ENCODE results near the gene RIPK4. TPM values are rescaled to one million over a fixed set of nuclear protein-coding genes. Genes with fewer than 3 reads are reported as not detected.

Gene RIPK4
- total and polyA plus RNA-seq, 2 of the 13 experiments (the other 11 are each of a cell fraction or from before 2014, with no cell fraction given) = 3.1 to 4.9 TPM

GRCh38 chr21:41761211-41761933 is 5.5 kb downstream of the RIPK4 start (continued):
- no peak for TF ChIP-seq GLMP (CRISPR knock-in tag; IDR thresholded peaks at IDR 0.05; ENCODE audit: borderline replicate concordance)
- TF ChIP-seq, protein P1, sequence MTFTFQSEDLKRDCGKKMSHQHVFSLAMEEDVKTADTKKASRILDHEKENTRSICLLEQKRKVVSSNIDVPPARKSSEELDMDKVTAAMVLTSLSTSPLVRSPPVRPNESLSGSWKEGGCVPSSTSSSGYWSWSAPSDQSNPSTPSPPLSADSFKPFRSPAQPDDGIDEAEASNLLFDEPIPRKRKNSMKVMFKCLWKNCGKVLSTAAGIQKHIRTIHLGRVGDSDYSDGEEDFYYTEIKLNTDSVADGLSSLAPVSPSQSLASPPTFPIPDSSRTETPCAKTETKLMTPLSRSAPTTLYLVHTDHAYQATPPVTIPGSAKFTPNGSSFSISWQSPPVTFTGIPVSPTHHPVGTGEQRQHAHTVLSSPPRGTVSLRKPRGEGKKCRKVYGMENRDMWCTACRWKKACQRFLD (CRISPR knock-in tag; IDR thresholded peaks at IDR 0.05; ENCODE audit: borderline replicate concordance) = no peak
- TF ChIP-seq ZNF547 (CRISPR knock-in tag; IDR thresholded peaks at IDR 0.05) = no peak
- no peak for TF ChIP-seq GMEB1 (CRISPR knock-in tag; IDR thresholded peaks at IDR 0.05; ENCODE audit: borderline replicate concordance)
- no peak for TF ChIP-seq ZNF382 (CRISPR knock-in tag; IDR thresholded peaks at IDR 0.05; ENCODE audit: borderline replicate concordance)
- no peak for TF ChIP-seq ZNF615 (CRISPR knock-in tag; IDR thresholded peaks at IDR 0.05; ENCODE audit: borderline replicate concordance)
- TF ChIP-seq BCL3 (CRISPR knock-in tag; IDR thresholded peaks at IDR 0.05) = 0 out of 2 replicates have a peak, but pooled peaks have one; percentile 32
- TF ChIP-seq NFE2L2 (IDR thresholded peaks at IDR 0.05; ENCODE audit: low read length) = no peak
- TF ChIP-seq PAWR (CRISPR knock-in tag; IDR thresholded peaks at IDR 0.05; ENCODE audit: borderline replicate concordance) = no peak
- no peak for TF ChIP-seq HDAC1 (CRISPR knock-in tag; IDR thresholded peaks at IDR 0.05)
- no peak for TF ChIP-seq MTA3 (CRISPR knock-in tag; IDR thresholded peaks at IDR 0.05)
- TF ChIP-seq ZNF546 (CRISPR knock-in tag; conservative IDR thresholded peaks at IDR 0.05) = no peak
- no peak for TF ChIP-seq MIXL1 (CRISPR knock-in tag; IDR thresholded peaks at IDR 0.05)
- TF ChIP-seq HNF4A (CRISPR knock-in tag; IDR thresholded peaks at IDR 0.05) = no peak
- TF ChIP-seq, protein P2, sequence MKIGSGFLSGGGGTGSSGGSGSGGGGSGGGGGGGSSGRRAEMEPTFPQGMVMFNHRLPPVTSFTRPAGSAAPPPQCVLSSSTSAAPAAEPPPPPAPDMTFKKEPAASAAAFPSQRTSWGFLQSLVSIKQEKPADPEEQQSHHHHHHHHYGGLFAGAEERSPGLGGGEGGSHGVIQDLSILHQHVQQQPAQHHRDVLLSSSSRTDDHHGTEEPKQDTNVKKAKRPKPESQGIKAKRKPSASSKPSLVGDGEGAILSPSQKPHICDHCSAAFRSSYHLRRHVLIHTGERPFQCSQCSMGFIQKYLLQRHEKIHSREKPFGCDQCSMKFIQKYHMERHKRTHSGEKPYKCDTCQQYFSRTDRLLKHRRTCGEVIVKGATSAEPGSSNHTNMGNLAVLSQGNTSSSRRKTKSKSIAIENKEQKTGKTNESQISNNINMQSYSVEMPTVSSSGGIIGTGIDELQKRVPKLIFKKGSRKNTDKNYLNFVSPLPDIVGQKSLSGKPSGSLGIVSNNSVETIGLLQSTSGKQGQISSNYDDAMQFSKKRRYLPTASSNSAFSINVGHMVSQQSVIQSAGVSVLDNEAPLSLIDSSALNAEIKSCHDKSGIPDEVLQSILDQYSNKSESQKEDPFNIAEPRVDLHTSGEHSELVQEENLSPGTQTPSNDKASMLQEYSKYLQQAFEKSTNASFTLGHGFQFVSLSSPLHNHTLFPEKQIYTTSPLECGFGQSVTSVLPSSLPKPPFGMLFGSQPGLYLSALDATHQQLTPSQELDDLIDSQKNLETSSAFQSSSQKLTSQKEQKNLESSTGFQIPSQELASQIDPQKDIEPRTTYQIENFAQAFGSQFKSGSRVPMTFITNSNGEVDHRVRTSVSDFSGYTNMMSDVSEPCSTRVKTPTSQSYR (CRISPR knock-in tag; IDR thresholded peaks at IDR 0.05; ENCODE audit: borderline replicate concordance) = no peak
- TF ChIP-seq POGZ (CRISPR knock-in tag; IDR thresholded peaks at IDR 0.05) = no peak
